GM12891 (cell line): ENCODE measurements around the gene NRP1.

Source experiments
- DNase-seq: peaks from one replicate; pipeline ENCODE4 v3.0.0; 2011; ENCODE audit warnings: low spot score; ENCODE audit not compliant: insufficient read length
- FAIRE-seq: peaks from 2 replicates; lab custom pipeline; 2011; peaks lifted over from hg19 to GRCh38; lab: Jason Lieb, UNC
- PAX5 ChIP-seq: IDR thresholded peaks from 2 replicates; pipeline ENCODE4 v1.6.1; 2011; ENCODE audit warnings: low read length, moderate library complexity, mild to moderate bottlenecking; ENCODE audit not compliant: insufficient read depth, severe bottlenecking
- POLR2A ChIP-seq: IDR thresholded peaks from 2 replicates; pipeline ENCODE4 v1.6.1; 2011; ENCODE audit warnings: low read depth, low read length, control low read depth
- POLR2AphosphoS5 ChIP-seq: IDR thresholded peaks from 2 replicates; pipeline ENCODE4 v1.6.1; 2011; ENCODE audit warnings: low read depth, low read length, control low read depth
- POU2F2 ChIP-seq: IDR thresholded peaks from 2 replicates; pipeline ENCODE4 v1.6.1; 2011; ENCODE audit warnings: low read depth, mild to moderate bottlenecking, control low read depth, low read length, moderate library complexity
- SPI1 ChIP-seq: IDR thresholded peaks from 2 replicates; pipeline ENCODE4 v1.6.1; 2011; ENCODE audit warnings: low read depth, low read length, control low read depth
- TAF1 ChIP-seq: IDR thresholded peaks from 2 replicates; pipeline ENCODE4 v1.6.1; 2011; ENCODE audit warnings: low read depth, low read length, control low read depth

NRP1 gene

GRCh38 chr10:33247221-33247922 lies 87.1 kb downstream of the NRP1 start:
- FAIRE-seq (no peak), DNase-seq (no peak)
- TF ChIP-seq TAF1 (no peak), PAX5 (no peak), SPI1 (no peak), POLR2AphosphoS5 (no peak), POU2F2 (no peak), POLR2A (no peak)

GRCh38 chr10:33245343-33245742 lies 89.1 kb downstream of the NRP1 start:
- no peak for FAIRE-seq
- TF ChIP-seq POLR2A (no peak), POU2F2 (no peak), TAF1 (no peak), PAX5 (no peak), POLR2AphosphoS5 (no peak), SPI1 (no peak)
- DNase-seq = no peak

- no peak for FAIRE-seq
- DNase-seq = no peak
- TF ChIP-seq POLR2A (no peak), PAX5 (no peak), TAF1 (no peak), SPI1 (no peak), POU2F2 (no peak), POLR2AphosphoS5 (no peak)
These were observed 90.0 kb downstream of the NRP1 start for GRCh38 chr10:33244354-33244967.

GRCh38 chr10:33243703-33244102 lies 90.8 kb downstream of the NRP1 start:
- FAIRE-seq (no peak), DNase-seq (no peak)

GRCh38 chr10:33242931-33243330 lies 91.5 kb downstream of the NRP1 start:
- FAIRE-seq = no peak
- TF ChIP-seq POLR2AphosphoS5 (no peak), SPI1 (no peak), TAF1 (no peak), POU2F2 (no peak), POLR2A (no peak), PAX5 (no peak)
- no peak for DNase-seq

More at GRCh38 chr10:33243703-33244102, 90.8 kb downstream of the NRP1 start:
- TF ChIP-seq POLR2AphosphoS5 = no peak
- TF ChIP-seq SPI1 = no peak
- TF ChIP-seq POLR2A = no peak
- no peak for TF ChIP-seq PAX5
- TF ChIP-seq TAF1 = no peak
- no peak for TF ChIP-seq POU2F2

- DNase-seq = no peak
- TF ChIP-seq SPI1 (no peak), POLR2AphosphoS5 (no peak), POU2F2 (no peak), POLR2A (no peak), PAX5 (no peak), TAF1 (no peak)
- FAIRE-seq = no peak
These were observed 93.1 kb downstream of the NRP1 start for GRCh38 chr10:33241351-33241750.

GRCh38 chr10:33240931-33241330 lies 93.5 kb downstream of the NRP1 start:
- DNase-seq (no peak), FAIRE-seq (no peak)
- TF ChIP-seq PAX5 (no peak), POLR2A (no peak), TAF1 (no peak), SPI1 (no peak), POLR2AphosphoS5 (no peak), POU2F2 (no peak)

GRCh38 chr10:33240258-33240657 lies 94.2 kb downstream of the NRP1 start:
- TF ChIP-seq SPI1 (no peak), POU2F2 (no peak), POLR2A (no peak), PAX5 (no peak), TAF1 (no peak), POLR2AphosphoS5 (no peak)
- FAIRE-seq (no peak), DNase-seq (no peak)

- FAIRE-seq (no peak), DNase-seq (no peak)
- TF ChIP-seq POLR2A (no peak), POU2F2 (no peak), TAF1 (no peak), SPI1 (no peak), POLR2AphosphoS5 (no peak), PAX5 (no peak)
These were observed 95.2 kb downstream of the NRP1 start for GRCh38 chr10:33239257-33239656.
